Panc1 (cell line): ENCODE results near the gene METTL25B. TPM values are rescaled to one million over a fixed set of nuclear protein-coding genes. Genes with fewer than 3 reads are reported as not detected.

Experiments
- ATAC-seq: fragments of 200-7000 bp; cut with Tn5 transposase; 2 replicates; pipeline ENCODE4 v1.9.1; 2020; ENCODE audit warnings: mild to moderate bottlenecking, moderate library complexity
- BruUV-seq: library from RNA; stranded (reverse); fragments of 400-500 nt; replicated peaks from 2 replicates; lab custom pipeline; 2021; lab: Mats Ljungman, UMichigan
- CTCF ChIA-PET: fragments of 300-600 bp; sonication (Branson Sonifier 250); formaldehyde crosslinking; loops from one replicate; lab custom pipeline; 2022; ENCODE audit warnings: antibody characterized with exemption; lab: Charles Lee
- POLR2A ChIA-PET: fragments of 300-600 bp; sonication (Branson Sonifier 250); formaldehyde crosslinking; loops from one replicate; lab custom pipeline; 2022; ENCODE audit warnings: antibody characterized with exemption; lab: Charles Lee
- DNase-seq: peaks from one replicate; pipeline ENCODE4 v3.0.0-alpha.2; 2010; ENCODE audit warnings: low read depth, low spot score
- H3K27ac ChIP-seq: 2 replicates; pipeline ENCODE4 v1.5.1; 2011; ENCODE audit warnings: mild to moderate bottlenecking, low read length, inconsistent platforms
- H3K27me3 ChIP-seq: fragments of 200-500 bp; sonication (Bioruptor generic); 2 replicates; pipeline ENCODE4 v1.6.0; 2014; ENCODE audit warnings: low read length, inconsistent platforms; ENCODE audit not compliant: control insufficient read depth, insufficient read depth
- H3K36me3 ChIP-seq: fragments of 200-500 bp; sonication (Bioruptor generic); 2 replicates; pipeline ENCODE4 v1.5.1; 2014; ENCODE audit warnings: inconsistent platforms, mild to moderate bottlenecking, low read length, moderate library complexity; ENCODE audit not compliant: control insufficient read depth, insufficient read depth
- H3K4me1 ChIP-seq: 2 replicates; pipeline ENCODE4 v1.5.1; 2011; ENCODE audit warnings: inconsistent platforms, mild to moderate bottlenecking, low read length, moderate library complexity; ENCODE audit not compliant: control insufficient read depth, insufficient read depth
- H3K4me3 ChIP-seq, 2 experiments: 2 replicates each; pipeline ENCODE4 v1.5.1; 2011 to 2012; ENCODE audit warnings: low read depth in 2 of 2, low read length in 2 of 2, mild to moderate bottlenecking in 2 of 2, inconsistent platforms in 1 of 2, moderate library complexity in 1 of 2
- H3K9me3 ChIP-seq: fragments of 200-500 bp; sonication (Bioruptor generic); 2 replicates; pipeline ENCODE4 v1.5.1; 2014; ENCODE audit warnings: low read depth, mild to moderate bottlenecking, inconsistent platforms, low read length, moderate library complexity; ENCODE audit not compliant: control insufficient read depth, insufficient read depth
- POLR2AphosphoS5 ChIP-seq: IDR thresholded peaks from 2 replicates; pipeline ENCODE4 v1.6.1; 2012; ENCODE audit warnings: mild to moderate bottlenecking, low read depth, low read length, moderate library complexity
- SIN3A ChIP-seq: IDR thresholded peaks from 2 replicates; pipeline ENCODE4 v1.6.1; 2012; ENCODE audit warnings: low read depth, mild to moderate bottlenecking, low read length, moderate library complexity, borderline replicate concordance; ENCODE audit not compliant: insufficient read depth
- TCF7L2 ChIP-seq: IDR thresholded peaks from 2 replicates; pipeline ENCODE4 v1.6.1; 2011; ENCODE audit warnings: mild to moderate bottlenecking, low read depth, low read length, inconsistent platforms
- in situ Hi-C: cut with HindIII; loops from 2 replicates; pipeline ENCODE4 v1.10.0; 2016; ENCODE audit warnings: low sequenced_read_pairs, low pct_unique_long_range_greater_than_20kb
- intact Hi-C: fragments of 100-400 bp; cut with micrococcal nuclease; formaldehyde crosslinking; loops from one replicate; pipeline ENCODE4 v1.10.0; 2022; ENCODE audit not compliant: unreplicated experiment
- total RNA-seq: library from RNA; stranded (reverse); gene quantifications from one replicate; pipeline ENCODE4 v1.2.1, GENCODE V29; 2021; ENCODE audit not compliant: unreplicated experiment
- TF ChIP-seq, protein P1 (sequence below): fragments of 450-650 bp; IDR thresholded peaks from 2 replicates; pipeline ENCODE4 v1.5.1; 2017; ENCODE audit warnings: mild to moderate bottlenecking
- TF ChIP-seq, protein P2 (sequence below), 2 experiments: IDR thresholded peaks; 2 replicates each; pipeline ENCODE4 v1.6.1; 2011 to 2012; ENCODE audit warnings: low read depth in 2 of 2, control low read depth in 1 of 2, low read length in 1 of 2, mild to moderate bottlenecking in 1 of 2, moderate library complexity in 1 of 2; ENCODE audit not compliant: insufficient read depth in 1 of 2

Gene METTL25B
- total RNA-seq, 1 experiment from 2014 or later = 32.8 TPM

DNA sequence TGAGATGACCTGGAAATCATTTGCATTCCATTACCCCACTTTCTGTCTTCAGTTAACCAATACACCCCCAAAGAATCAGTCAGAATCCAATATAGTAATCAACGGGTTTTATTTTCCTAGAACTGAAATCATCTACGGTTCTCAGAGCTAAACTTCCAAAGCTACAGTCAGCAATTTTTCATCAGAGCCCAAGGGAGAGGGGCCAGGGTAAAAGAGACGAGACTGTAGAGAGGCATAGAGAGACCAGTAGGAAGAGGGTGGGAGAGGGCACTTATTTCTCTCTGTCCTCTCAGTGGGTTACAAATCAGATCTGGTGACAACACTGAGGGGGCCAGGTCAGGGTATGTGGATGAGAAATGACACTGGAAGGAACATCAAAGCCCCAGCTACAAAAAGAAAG, 13.7 kb downstream of the METTL25B start:
- H3K36me3 ChIP-seq = peaks cover 21% of the 10 kb centered on the region
- POLR2A ChIA-PET = no interaction called here
- intact Hi-C loops = no loop called here
- TF ChIP-seq TCF7L2 = no peak
- TF ChIP-seq SIN3A = no peak
- TF ChIP-seq, protein P1, sequence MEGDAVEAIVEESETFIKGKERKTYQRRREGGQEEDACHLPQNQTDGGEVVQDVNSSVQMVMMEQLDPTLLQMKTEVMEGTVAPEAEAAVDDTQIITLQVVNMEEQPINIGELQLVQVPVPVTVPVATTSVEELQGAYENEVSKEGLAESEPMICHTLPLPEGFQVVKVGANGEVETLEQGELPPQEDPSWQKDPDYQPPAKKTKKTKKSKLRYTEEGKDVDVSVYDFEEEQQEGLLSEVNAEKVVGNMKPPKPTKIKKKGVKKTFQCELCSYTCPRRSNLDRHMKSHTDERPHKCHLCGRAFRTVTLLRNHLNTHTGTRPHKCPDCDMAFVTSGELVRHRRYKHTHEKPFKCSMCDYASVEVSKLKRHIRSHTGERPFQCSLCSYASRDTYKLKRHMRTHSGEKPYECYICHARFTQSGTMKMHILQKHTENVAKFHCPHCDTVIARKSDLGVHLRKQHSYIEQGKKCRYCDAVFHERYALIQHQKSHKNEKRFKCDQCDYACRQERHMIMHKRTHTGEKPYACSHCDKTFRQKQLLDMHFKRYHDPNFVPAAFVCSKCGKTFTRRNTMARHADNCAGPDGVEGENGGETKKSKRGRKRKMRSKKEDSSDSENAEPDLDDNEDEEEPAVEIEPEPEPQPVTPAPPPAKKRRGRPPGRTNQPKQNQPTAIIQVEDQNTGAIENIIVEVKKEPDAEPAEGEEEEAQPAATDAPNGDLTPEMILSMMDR = no peak
- TF ChIP-seq, protein P2, sequence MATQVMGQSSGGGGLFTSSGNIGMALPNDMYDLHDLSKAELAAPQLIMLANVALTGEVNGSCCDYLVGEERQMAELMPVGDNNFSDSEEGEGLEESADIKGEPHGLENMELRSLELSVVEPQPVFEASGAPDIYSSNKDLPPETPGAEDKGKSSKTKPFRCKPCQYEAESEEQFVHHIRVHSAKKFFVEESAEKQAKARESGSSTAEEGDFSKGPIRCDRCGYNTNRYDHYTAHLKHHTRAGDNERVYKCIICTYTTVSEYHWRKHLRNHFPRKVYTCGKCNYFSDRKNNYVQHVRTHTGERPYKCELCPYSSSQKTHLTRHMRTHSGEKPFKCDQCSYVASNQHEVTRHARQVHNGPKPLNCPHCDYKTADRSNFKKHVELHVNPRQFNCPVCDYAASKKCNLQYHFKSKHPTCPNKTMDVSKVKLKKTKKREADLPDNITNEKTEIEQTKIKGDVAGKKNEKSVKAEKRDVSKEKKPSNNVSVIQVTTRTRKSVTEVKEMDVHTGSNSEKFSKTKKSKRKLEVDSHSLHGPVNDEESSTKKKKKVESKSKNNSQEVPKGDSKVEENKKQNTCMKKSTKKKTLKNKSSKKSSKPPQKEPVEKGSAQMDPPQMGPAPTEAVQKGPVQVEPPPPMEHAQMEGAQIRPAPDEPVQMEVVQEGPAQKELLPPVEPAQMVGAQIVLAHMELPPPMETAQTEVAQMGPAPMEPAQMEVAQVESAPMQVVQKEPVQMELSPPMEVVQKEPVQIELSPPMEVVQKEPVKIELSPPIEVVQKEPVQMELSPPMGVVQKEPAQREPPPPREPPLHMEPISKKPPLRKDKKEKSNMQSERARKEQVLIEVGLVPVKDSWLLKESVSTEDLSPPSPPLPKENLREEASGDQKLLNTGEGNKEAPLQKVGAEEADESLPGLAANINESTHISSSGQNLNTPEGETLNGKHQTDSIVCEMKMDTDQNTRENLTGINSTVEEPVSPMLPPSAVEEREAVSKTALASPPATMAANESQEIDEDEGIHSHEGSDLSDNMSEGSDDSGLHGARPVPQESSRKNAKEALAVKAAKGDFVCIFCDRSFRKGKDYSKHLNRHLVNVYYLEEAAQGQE (IDR thresholded peaks at IDR 0.05; ENCODE audit: insufficient read depth in 1 of 2, low read depth in 2 of 2, low read length in 1 of 2) = no peak
- TF ChIP-seq POLR2AphosphoS5 = no peak
- ATAC-seq (no peak), DNase-seq (no peak)
- no peaks in the 10 kb centered on the region for H3K27me3 ChIP-seq
- H3K27ac ChIP-seq = peak overlapping the region; percentile 93
- CTCF ChIA-PET = no interaction called here
- H3K4me3 ChIP-seq = no peak overlapping the region
- peaks cover 45% of the 10 kb centered on the region for H3K4me1 ChIP-seq
- no TSS peak for BruUV-seq
- in situ Hi-C loops = no loop called here
- no peaks in the 10 kb centered on the region for H3K9me3 ChIP-seq

DNA sequence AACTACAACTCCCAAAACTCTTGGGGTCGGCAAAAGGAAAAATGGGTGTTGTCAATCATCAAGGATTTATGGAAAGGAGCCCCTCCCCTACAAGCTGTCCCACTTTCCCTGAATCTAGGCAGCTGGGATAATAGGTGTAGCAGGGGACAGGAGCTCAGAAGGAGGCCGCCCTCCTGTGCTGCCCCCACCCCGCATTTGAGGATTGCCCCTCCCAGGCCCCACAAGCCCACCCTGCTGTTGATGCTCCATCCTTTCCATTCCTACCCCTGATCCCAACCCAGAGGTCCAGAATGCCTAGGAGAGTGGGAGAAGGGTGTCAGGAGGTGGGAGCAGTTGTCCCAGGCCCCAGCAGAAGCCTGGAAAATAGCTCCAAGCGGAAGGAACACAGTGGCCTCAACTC, 14.5 kb downstream of the METTL25B start:
- ATAC-seq (no peak), DNase-seq (no peak)
- TF ChIP-seq POLR2AphosphoS5 = 0 out of 2 replicates have a peak, but pooled peaks have one; percentile 2
- TF ChIP-seq, protein P1 = no peak
- BruUV-seq = no TSS peak
- ChIA-PET POLR2A (no interaction called here), CTCF (no interaction called here)
- Histone ChIP-seq H3K27ac (peak overlapping the region; percentile 93; the same call in 1 of the 2 replicates), H3K27me3 (no peaks in the 10 kb centered on the region), H3K36me3 (peaks cover 21% of the 10 kb centered on the region), H3K4me3 (no peak overlapping the region), H3K9me3 (no peaks in the 10 kb centered on the region), H3K4me1 (peaks cover 49% of the 10 kb centered on the region)
- intact Hi-C loops = no loop called here
- in situ Hi-C loops = no loop called here
